HCT116 (cell line): ENCODE measurements around the gene G3BP1. TPM values are rescaled to one million over a fixed set of nuclear protein-coding genes. Genes with fewer than 3 reads are reported as not detected.

ENCODE experiments used
- ATAC-seq: fragments of 200-7000 bp; cut with Tn5 transposase; 2 replicates; pipeline ENCODE4 v1.9.1; 2020; ENCODE audit warnings: mild to moderate bottlenecking, moderate library complexity
- BruUV-seq: library from RNA; stranded (reverse); fragments of 400-500 nt; replicated peaks from 2 replicates; lab custom pipeline; 2021; lab: Mats Ljungman, UMichigan
- CTCF ChIA-PET: fragments of 300-600 bp; sonication (Branson Sonifier 250); formaldehyde crosslinking; loops from one replicate; lab custom pipeline; 2021; ENCODE audit warnings: antibody characterized with exemption; lab: Charles Lee
- POLR2A ChIA-PET: fragments of 300-600, 350-600 bp; sonication (Branson Sonifier 250); formaldehyde crosslinking; loops from one replicate; lab custom pipeline; 2021; ENCODE audit warnings: antibody characterized with exemption; lab: Charles Lee
- RAD21 ChIA-PET, 2 experiments: fragments of 300-600 bp; sonication (Branson Sonifier 250); formaldehyde crosslinking; loops; one replicate each; lab custom pipeline; 2023; ENCODE audit warnings: low total read pairs in 2 of 2; ENCODE audit not compliant: uncharacterized antibody in 2 of 2, unreplicated experiment in 2 of 2, low non-redundant PET in 1 of 2; lab: Charles Lee
- DNase-seq: peaks from one replicate; pipeline ENCODE4 v3.0.0-alpha.2; 2010; ENCODE audit warnings: low read depth, low spot score
- H2AFZ ChIP-seq: fragments of 200-600 bp; shearing (Covaris generic), sonication (generic); 2 replicates; pipeline ENCODE4 v1.6.1; 2017; ENCODE audit warnings: low read depth, mixed run types, mixed read lengths, antibody characterized with exemption, low read length; ENCODE audit not compliant: poor library complexity, severe bottlenecking
- H3K27ac ChIP-seq: 2 replicates; pipeline ENCODE4 v1.5.1; 2012; ENCODE audit warnings: low read depth, low read length
- H3K27me3 ChIP-seq: fragments of 200-600 bp; sonication (generic); 2 replicates; pipeline ENCODE4 v1.6.1; 2016; ENCODE audit warnings: mixed run types, low read length, mixed read lengths; ENCODE audit not compliant: insufficient read depth
- H3K36me3 ChIP-seq, 2 experiments: fragments of 200-500 bp in 1 of 2; fragments of 200-600 bp in 1 of 2; sonication (Bioruptor generic) in 1 of 2; sonication (generic) in 1 of 2; 2 replicates each; pipeline versions ENCODE4 v1.5.1 to v1.6.1; 2014 to 2016; ENCODE audit warnings: low read length in 2 of 2, inconsistent platforms in 1 of 2, mixed read lengths in 1 of 2, mixed run types in 1 of 2; ENCODE audit not compliant: insufficient read depth in 2 of 2, control insufficient read depth in 1 of 2
- H3K4me1 ChIP-seq, 2 experiments: fragments of 200-600 bp in 1 of 2; sonication (generic) in 1 of 2; 2 replicates each; pipeline versions ENCODE4 v1.5.1 to v1.6.1; 2012 to 2017; ENCODE audit warnings: low read length in 2 of 2, inconsistent platforms in 1 of 2, mild to moderate bottlenecking in 1 of 2, mixed read lengths in 1 of 2, mixed run types in 1 of 2, moderate library complexity in 1 of 2; ENCODE audit not compliant: insufficient read depth in 2 of 2, control insufficient read depth in 1 of 2
- H3K4me2 ChIP-seq: fragments of 200-600 bp; sonication (generic); 2 replicates; pipeline ENCODE4 v1.6.1; 2017; ENCODE audit warnings: mixed run types, low read length, mixed read lengths
- H3K4me3 ChIP-seq, 2 experiments: fragments of 200-600 bp in 1 of 2; sonication (generic) in 1 of 2; replicated peaks in 1 of 2; 2 replicates each; pipeline ENCODE4 v1.5.1; 2011 to 2016; ENCODE audit warnings: low read length in 2 of 2, control low read depth in 1 of 2, low read depth in 1 of 2, mild to moderate bottlenecking in 1 of 2, mixed read lengths in 1 of 2, mixed run types in 1 of 2
- H3K79me2 ChIP-seq: fragments of 200-600 bp; sonication (generic); 2 replicates; pipeline ENCODE4 v1.6.1; 2017; ENCODE audit warnings: mild to moderate bottlenecking, mixed run types, low read length, moderate library complexity, mixed read lengths; ENCODE audit not compliant: insufficient read depth
- H3K9ac ChIP-seq: fragments of 200-600 bp; sonication (generic); 2 replicates; pipeline ENCODE4 v1.6.1; 2016; ENCODE audit warnings: low read length, mixed read lengths
- H3K9me2 ChIP-seq: fragments of 200-600 bp; sonication (generic), shearing (Covaris generic); 2 replicates; pipeline ENCODE4 v1.6.1; 2017; ENCODE audit warnings: mixed run types, mild to moderate bottlenecking, moderate library complexity; ENCODE audit not compliant: insufficient read depth
- H3K9me3 ChIP-seq, 2 experiments: fragments of 200-500 bp in 1 of 2; fragments of 200-600 bp in 1 of 2; sonication (Bioruptor generic) in 1 of 2; sonication (generic) in 1 of 2; 2 replicates each; pipeline ENCODE4 v1.6.1; 2014 to 2017; ENCODE audit warnings: low read length in 2 of 2, mixed read lengths in 2 of 2, inconsistent platforms in 1 of 2, low read depth in 1 of 2, mild to moderate bottlenecking in 1 of 2, mixed run types in 1 of 2, moderate library complexity in 1 of 2; ENCODE audit not compliant: control insufficient read depth in 1 of 2, insufficient read depth in 1 of 2
- H4K20me1 ChIP-seq: fragments of 200-600 bp; sonication (generic), shearing (Covaris generic); 2 replicates; pipeline ENCODE4 v1.6.1; 2017; ENCODE audit warnings: mixed run types, mild to moderate bottlenecking, moderate library complexity; ENCODE audit not compliant: insufficient read depth
- CBX3 ChIP-seq: IDR thresholded peaks from 2 replicates; pipeline ENCODE4 v1.6.1; 2012; ENCODE audit warnings: low read depth
- CEBPB ChIP-seq: IDR thresholded peaks from 2 replicates; pipeline ENCODE4 v1.6.1; 2012; ENCODE audit warnings: low read depth
- FOSL1 ChIP-seq: IDR thresholded peaks from 2 replicates; pipeline ENCODE4 v1.6.1; 2012; ENCODE audit warnings: low read depth
- JUND ChIP-seq: IDR thresholded peaks from 2 replicates; pipeline ENCODE4 v1.6.1; 2012
- MAX ChIP-seq: IDR thresholded peaks from 2 replicates; pipeline ENCODE4 v1.6.1; 2012
- POLR2A ChIP-seq: IDR thresholded peaks from 2 replicates; pipeline ENCODE4 v1.7.0; 2011; ENCODE audit warnings: borderline replicate concordance; ENCODE audit not compliant: insufficient read depth, insufficient read length; ENCODE audit errors: extremely low read depth
- REST ChIP-seq: IDR thresholded peaks from 2 replicates; pipeline ENCODE4 v1.6.1; 2012; ENCODE audit warnings: low read depth
- SIN3A ChIP-seq: IDR thresholded peaks from 2 replicates; pipeline ENCODE4 v1.6.1; 2012; ENCODE audit warnings: low read depth
- SRF ChIP-seq: IDR thresholded peaks from 2 replicates; pipeline ENCODE4 v1.6.1; 2012; ENCODE audit warnings: low read depth
- TCF7L2 ChIP-seq: IDR thresholded peaks from 2 replicates; pipeline ENCODE4 v1.7.0; 2011; ENCODE audit warnings: borderline replicate concordance, inconsistent platforms; ENCODE audit not compliant: insufficient read depth, insufficient read length; ENCODE audit errors: extremely low read depth
- YY1 ChIP-seq: IDR thresholded peaks from 2 replicates; pipeline ENCODE4 v1.6.1; 2011; ENCODE audit warnings: low read length, low read depth, moderate library complexity, mild to moderate bottlenecking; ENCODE audit not compliant: insufficient replicate concordance; ENCODE audit errors: extremely low read depth
- ZFX ChIP-seq: fragments of 450-650 bp; IDR thresholded peaks from 2 replicates; pipeline ENCODE4 v1.6.1; 2017
- ZNF274 ChIP-seq: fragments of 200-500 bp; sonication (Bioruptor generic); IDR thresholded peaks from 2 replicates; pipeline ENCODE4 v1.6.1; 2014; ENCODE audit warnings: mild to moderate bottlenecking, low read depth, low read length, inconsistent platforms
- intact Hi-C: fragments of 100-400 bp; cut with micrococcal nuclease; formaldehyde crosslinking; loops from 2 replicates; pipeline ENCODE4 v1.10.0; 2022
- total RNA-seq: library from RNA; stranded (reverse); gene quantifications from one replicate; pipeline ENCODE4 v1.2.1, GENCODE V29; 2021; ENCODE audit not compliant: unreplicated experiment

Gene G3BP1
- total RNA-seq, 1 experiment from 2014 or later, result 296 TPM

- ATAC-seq (peak; percentile 5; the same call in 1 of the 2 replicates), DNase-seq (no peak)
- Histone ChIP-seq H3K4me2 (peak overlapping the region; percentile 80), H4K20me1 (no peaks in the 10 kb centered on the region), H3K9ac (0 out of 2 replicates have a peak overlapping the region, but pooled peaks have one; percentile 6), H3K36me3 (no peaks in the 10 kb centered on the region), H3K79me2 (no peaks in the 10 kb centered on the region), H3K9me2 (no peaks in the 10 kb centered on the region), H3K9me3 (no peaks in the 10 kb centered on the region), H3K27ac (0 out of 2 replicates have a peak overlapping the region, but pooled peaks have one; percentile 11), H3K27me3 (no peaks in the 10 kb centered on the region), H2AFZ (no peak overlapping the region), H3K4me1 (peaks cover 44 to 52% of the 10 kb centered on the region in 2 experiments), H3K4me3 (no peak overlapping the region)
- ChIA-PET RAD21 (interaction anchor here in 1 of 2 experiments (1.4 to 3.9 kb wide), 2 partner anchors 32 to 81 kb away, joined by 4 to 20 read pairs; partner anchors contain the start of gene G3BP1), POLR2A (interaction anchor here (0.6 to 1.3 kb wide), 2 partner anchors 33 to 87 kb away, joined by 3 read pairs; no protein-coding TSS in a partner anchor), CTCF (interaction anchor here (1.4 to 5.2 kb wide), 5 partner anchors 8 to 87 kb away, joined by 4 to 103 read pairs (median 7); no protein-coding TSS in a partner anchor)
- intact Hi-C loops, result no loop called here
- BruUV-seq, result no TSS peak
- TF ChIP-seq POLR2A (no peak), FOSL1 (no peak), ZFX (no peak), JUND (no peak), SRF (no peak), SIN3A (no peak), CEBPB (no peak), ZNF274 (no peak), TCF7L2 (no peak), YY1 (no peak), CBX3 (no peak), REST (no peak), MAX (no peak)
Measured at GRCh38 chr5:151739395-151739794, 32.4 kb upstream of the G3BP1 start.
